Measurements from ENCODE around the gene TMEM247.
"Not testable (repeated sequence)": the region's sequence is repeated elsewhere in the genome, so short reads cannot be mapped to it uniquely, and the experiment has no call there.

The TMEM247 gene

GRCh38 chr2:46472165-46472564 lies 7.2 kb upstream of the TMEM247 start:
- H3K79me1 ChIP-seq (replicated peaks; ENCODE audit: low read length, poor library complexity, severe bottlenecking); H3K36me3 ChIP-seq (ENCODE audit: control insufficient read depth in 1 of 2, insufficient read depth in 2 of 2, low read depth in 1 of 2, low read length in 2 of 2); H2BK5ac ChIP-seq (ENCODE audit: low read depth, low read length, poor library complexity, severe bottlenecking); H3K14ac ChIP-seq (ENCODE audit: low read length in 2 of 2); H2BK15ac ChIP-seq (ENCODE audit: low read depth, poor library complexity, severe bottlenecking); H3K18ac ChIP-seq (ENCODE audit: low read depth in 1 of 2, low read length in 2 of 2); H3K4me2 ChIP-seq (ENCODE audit: low read length, poor library complexity, severe bottlenecking); H3K27ac ChIP-seq (ENCODE audit: low read length, poor library complexity, severe bottlenecking); H3K4me1 ChIP-seq (ENCODE audit: control insufficient read depth, insufficient read depth, low read depth, low read length); DNase-seq; H3K27me3 ChIP-seq (ENCODE audit: control insufficient read depth in 1 of 2, insufficient read depth in 1 of 2, low read length in 2 of 2); H3K4ac ChIP-seq (ENCODE audit: low read depth in 1 of 2, low read length in 2 of 2); H2BK12ac ChIP-seq (ENCODE audit: low read length in 2 of 2); H2AFZ ChIP-seq (ENCODE audit: low read depth, low read length); H2BK120ac ChIP-seq (ENCODE audit: low read depth, low read length); H3K23ac ChIP-seq (ENCODE audit: low read length in 2 of 2); H3K9ac ChIP-seq (ENCODE audit: low read length); H3K9me3 ChIP-seq (ENCODE audit: control insufficient read depth, low read length); H2AK5ac ChIP-seq (ENCODE audit: low read length, severe bottlenecking); H4K8ac ChIP-seq (ENCODE audit: low read length); H4K91ac ChIP-seq (ENCODE audit: low read length); H3K4me3 ChIP-seq (ENCODE audit: insufficient read depth in 1 of 2, low read depth in 1 of 2, low read length in 2 of 2): not testable (repeated sequence)
- 98% methylated on average over 3 of the region's 5 CpGs for WGBS

DNA sequence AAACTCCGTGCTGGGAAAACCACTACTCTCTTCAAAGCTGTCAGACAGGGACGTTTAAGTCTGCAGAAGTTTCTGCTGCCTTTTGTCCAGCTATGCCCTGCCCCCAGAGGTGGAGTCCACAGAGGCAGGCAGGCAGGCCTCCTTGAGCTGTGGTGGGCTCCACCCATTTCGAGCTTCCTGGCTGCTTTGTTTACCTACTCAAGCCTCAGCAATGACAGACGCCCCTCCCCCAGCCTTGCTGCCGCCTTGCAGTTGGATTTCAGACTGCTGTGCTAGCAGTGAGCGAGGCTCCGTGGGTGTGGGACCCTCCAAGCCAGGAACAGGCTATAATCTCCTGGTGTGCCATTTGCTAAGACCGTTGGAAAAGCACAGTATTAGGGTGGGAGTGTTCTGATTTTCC lies 1.9 kb upstream of the TMEM247 start:
- H3K4ac ChIP-seq (ENCODE audit: low read depth in 1 of 2, low read length in 2 of 2); H3K18ac ChIP-seq (ENCODE audit: low read depth in 1 of 2, low read length in 2 of 2); H3K36me3 ChIP-seq (ENCODE audit: control insufficient read depth in 1 of 2, insufficient read depth in 2 of 2, low read depth in 1 of 2, low read length in 2 of 2); H2AFZ ChIP-seq (ENCODE audit: low read depth, low read length); H2BK15ac ChIP-seq (ENCODE audit: low read depth, poor library complexity, severe bottlenecking); H3K23ac ChIP-seq (ENCODE audit: low read length in 2 of 2); H4K91ac ChIP-seq (ENCODE audit: low read length); DNase-seq; H3K79me1 ChIP-seq (replicated peaks; ENCODE audit: low read length, poor library complexity, severe bottlenecking); H3K4me3 ChIP-seq (ENCODE audit: insufficient read depth in 1 of 2, low read depth in 1 of 2, low read length in 2 of 2); H3K9me3 ChIP-seq (ENCODE audit: control insufficient read depth, low read length); H3K4me1 ChIP-seq (ENCODE audit: control insufficient read depth, insufficient read depth, low read depth, low read length); H2BK5ac ChIP-seq (ENCODE audit: low read depth, low read length, poor library complexity, severe bottlenecking); H3K27ac ChIP-seq (ENCODE audit: low read length, poor library complexity, severe bottlenecking); H2AK5ac ChIP-seq (ENCODE audit: low read length, severe bottlenecking); H3K9ac ChIP-seq (ENCODE audit: low read length); H2BK120ac ChIP-seq (ENCODE audit: low read depth, low read length); H3K27me3 ChIP-seq (ENCODE audit: control insufficient read depth in 1 of 2, insufficient read depth in 1 of 2, low read length in 2 of 2); H3K4me2 ChIP-seq (ENCODE audit: low read length, poor library complexity, severe bottlenecking); H4K8ac ChIP-seq (ENCODE audit: low read length); H3K14ac ChIP-seq (ENCODE audit: low read length in 2 of 2); H2BK12ac ChIP-seq (ENCODE audit: low read length in 2 of 2): not testable (repeated sequence)
- WGBS, result 73% methylated on average over 8 of the region's 8 CpGs

GRCh38 chr2:46477925-46478324 lies 1.4 kb upstream of the TMEM247 start:
- Histone ChIP-seq H2AK5ac (ENCODE audit: low read length, severe bottlenecking) (no peak overlapping the region), H3K4me3 (ENCODE audit: insufficient read depth in 1 of 2, low read depth in 1 of 2, low read length in 2 of 2) (no peak overlapping the region), H3K4ac (ENCODE audit: low read depth in 1 of 2, low read length in 2 of 2) (no peak overlapping the region), H4K8ac (ENCODE audit: low read length) (no peak overlapping the region), H3K4me2 (ENCODE audit: low read length, poor library complexity, severe bottlenecking) (no peak overlapping the region), H2BK15ac (ENCODE audit: low read depth, poor library complexity, severe bottlenecking) (no peak overlapping the region), H2BK12ac (ENCODE audit: low read length in 2 of 2) (no peak overlapping the region), H3K4me1 (ENCODE audit: control insufficient read depth, insufficient read depth, low read depth, low read length) (peaks cover 7% of the 10 kb centered on the region), H3K27ac (ENCODE audit: low read length, poor library complexity, severe bottlenecking) (no peak overlapping the region), H3K79me1 (replicated peaks; ENCODE audit: low read length, poor library complexity, severe bottlenecking) (no peaks in the 10 kb centered on the region), H4K91ac (ENCODE audit: low read length) (no peak overlapping the region), H3K9ac (ENCODE audit: low read length) (no peak overlapping the region), H3K14ac (ENCODE audit: low read length in 2 of 2) (no peak overlapping the region), H3K27me3 (ENCODE audit: control insufficient read depth in 1 of 2, insufficient read depth in 1 of 2, low read length in 2 of 2) (no peaks in the 10 kb centered on the region), H2BK120ac (ENCODE audit: low read depth, low read length) (no peak overlapping the region), H3K9me3 (ENCODE audit: control insufficient read depth, low read length) (no peaks in the 10 kb centered on the region), H3K18ac (ENCODE audit: low read depth in 1 of 2, low read length in 2 of 2) (no peak overlapping the region), H3K36me3 (ENCODE audit: control insufficient read depth in 1 of 2, insufficient read depth in 2 of 2, low read depth in 1 of 2, low read length in 2 of 2) (no peaks in the 10 kb centered on the region), H2AFZ (ENCODE audit: low read depth, low read length) (no peak overlapping the region), H3K23ac (ENCODE audit: low read length in 2 of 2) (no peak overlapping the region), H2BK5ac (ENCODE audit: low read depth, low read length, poor library complexity, severe bottlenecking) (no peak overlapping the region)
- no peak for DNase-seq
- 93% methylated on average over 10 of the region's 10 CpGs for WGBS

- no peak overlapping the region for H3K9ac ChIP-seq (ENCODE audit: low read length)
- peak overlapping the region; percentile 74 for H2AFZ ChIP-seq (ENCODE audit: low read depth, low read length)
- no peak for DNase-seq
- H2BK12ac ChIP-seq (ENCODE audit: low read length in 2 of 2), result peak overlapping the region in 1 of 2 experiments; percentile 47
- H3K4me1 ChIP-seq (ENCODE audit: control insufficient read depth, insufficient read depth, low read depth, low read length), result peaks cover 7% of the 10 kb centered on the region
- H3K9me3 ChIP-seq (ENCODE audit: control insufficient read depth, low read length), result no peaks in the 10 kb centered on the region
- H3K79me1 ChIP-seq (replicated peaks; ENCODE audit: low read length, poor library complexity, severe bottlenecking), result no peaks in the 10 kb centered on the region
- no peak overlapping the region for H3K4me2 ChIP-seq (ENCODE audit: low read length, poor library complexity, severe bottlenecking)
- no peak overlapping the region for H4K91ac ChIP-seq (ENCODE audit: low read length)
- WGBS, result 95% methylated on average over 24 of the region's 24 CpGs
- no peak overlapping the region for H4K8ac ChIP-seq (ENCODE audit: low read length)
- H3K27me3 ChIP-seq (ENCODE audit: control insufficient read depth in 1 of 2, insufficient read depth in 1 of 2, low read length in 2 of 2), result no peaks in the 10 kb centered on the region
- peak overlapping the region in 1 of 2 experiments; percentile 83 for H3K18ac ChIP-seq (ENCODE audit: low read depth in 1 of 2, low read length in 2 of 2)
- H3K23ac ChIP-seq (ENCODE audit: low read length in 2 of 2), result no peak overlapping the region
- H2BK15ac ChIP-seq (ENCODE audit: low read depth, poor library complexity, severe bottlenecking), result no peak overlapping the region
- H2BK5ac ChIP-seq (ENCODE audit: low read depth, low read length, poor library complexity, severe bottlenecking), result no peak overlapping the region
- H2BK120ac ChIP-seq (ENCODE audit: low read depth, low read length), result no peak overlapping the region
- no peaks in the 10 kb centered on the region for H3K36me3 ChIP-seq (ENCODE audit: control insufficient read depth in 1 of 2, insufficient read depth in 2 of 2, low read depth in 1 of 2, low read length in 2 of 2)
- H3K4me3 ChIP-seq (ENCODE audit: insufficient read depth in 1 of 2, low read depth in 1 of 2, low read length in 2 of 2), result no peak overlapping the region
- H2AK5ac ChIP-seq (ENCODE audit: low read length, severe bottlenecking), result no peak overlapping the region
- H3K4ac ChIP-seq (ENCODE audit: low read depth in 1 of 2, low read length in 2 of 2), result no peak overlapping the region
- peak overlapping the region in 1 of 2 experiments; percentile 83 for H3K14ac ChIP-seq (ENCODE audit: low read length in 2 of 2)
- H3K27ac ChIP-seq (ENCODE audit: low read length, poor library complexity, severe bottlenecking), result no peak overlapping the region
Observed at GRCh38 chr2:46480562-46480961, 1.2 kb downstream of the TMEM247 start.
